Lung (tissue), 12 donors: Measurements from ENCODE around the gene LUZP1. TPM values are rescaled to one million over a fixed set of nuclear protein-coding genes. Genes with fewer than 3 reads are reported as not detected.

Experiments used
- ATAC-seq: fragments of 200-7000 bp; cut with Tn5 transposase; one replicate; pipeline ENCODE4 v1.9.1; 2020; ENCODE audit warnings: moderate number of reproducible peaks; ENCODE audit not compliant: insufficient read depth, low FRiP score
- DNase-seq, 3 donors: peaks; one replicate each; pipeline ENCODE4 v3.0.0-alpha.2; 2013 to 2017
- H3K27ac ChIP-seq, 2 donors: one replicate each; pipeline ENCODE4 v1.5.1; 2013; ENCODE audit warnings: mild to moderate bottlenecking in 2 of 2, moderate library complexity in 2 of 2, control low read depth in 1 of 2, inconsistent platforms in 1 of 2, low read depth in 1 of 2, low read length in 1 of 2
- H3K27me3 ChIP-seq, 3 donors: one replicate each; pipeline ENCODE4 v1.5.1; 2013; ENCODE audit warnings: low read length in 2 of 3; ENCODE audit not compliant: control insufficient read depth in 3 of 3, insufficient read depth in 3 of 3
- H3K36me3 ChIP-seq, 4 donors: one replicate each; pipeline ENCODE4 v1.5.1; 2013; ENCODE audit warnings: low read length in 4 of 4, mild to moderate bottlenecking in 1 of 4, moderate library complexity in 1 of 4; ENCODE audit not compliant: control insufficient read depth in 4 of 4, insufficient read depth in 4 of 4
- H3K4me1 ChIP-seq, 5 donors: one replicate each; pipeline ENCODE4 v1.5.1; 2013; ENCODE audit warnings: low read length in 5 of 5, mild to moderate bottlenecking in 2 of 5, moderate library complexity in 1 of 5; ENCODE audit not compliant: control insufficient read depth in 5 of 5, insufficient read depth in 5 of 5
- H3K4me3 ChIP-seq: one replicate; pipeline ENCODE4 v1.5.1; 2013; ENCODE audit warnings: mild to moderate bottlenecking, control low read depth, moderate library complexity
- H3K9ac ChIP-seq, 2 donors: one replicate each; pipeline ENCODE4 v1.5.1; 2013; ENCODE audit warnings: low read length in 2 of 2, control low read depth in 1 of 2; ENCODE audit not compliant: insufficient read depth in 1 of 2
- H3K9me3 ChIP-seq, 4 donors: one replicate each; pipeline ENCODE4 v1.5.1; 2013; ENCODE audit warnings: low read length in 3 of 4, mild to moderate bottlenecking in 1 of 4, moderate library complexity in 1 of 4; ENCODE audit not compliant: control insufficient read depth in 4 of 4, insufficient read depth in 3 of 4
- WGBS, 2 donors: extraction: QIAGEN DNeasy Blood & Tissue Kit; methylation state at CpG; one replicate each; pipeline ENCODE4 v1.1.7; 2013; 5-methylcytosine and 5-hydroxymethylcytosine counted together
- polyA plus RNA-seq, 2 donors: library from polyadenylated mRNA; stranded (reverse); fragments of 200-250 nt; gene quantifications; one replicate each; pipeline ENCODE4 v1.2.1, GENCODE V29; 2013
- total RNA-seq, 2 donors: library from RNA; depleted of rRNA in 1 of 2; stranded (reverse); fragments of >200 nt in 1 of 2; gene quantifications; one replicate each; pipeline ENCODE4 v1.2.1, GENCODE V29; 2014 to 2021
- TF ChIP-seq, protein P1 (sequence below): IDR thresholded peaks from 2 replicates; pipeline ENCODE4 v1.5.1; 2012; ENCODE audit warnings: mild to moderate bottlenecking; ENCODE audit errors: control extremely low read depth, extremely low read depth
- donor health status: control.
- donor health status: control.
- donor health status: Bipolar disorder and iron deficiency.
- donor health status: healthy.
- donor health status: DM: yes; HTN: yes; CAD: no.

LUZP1 gene
- total and polyA plus RNA-seq, 4 donors, result 4.0 to 27.5 (median 17.7) TPM

DNA sequence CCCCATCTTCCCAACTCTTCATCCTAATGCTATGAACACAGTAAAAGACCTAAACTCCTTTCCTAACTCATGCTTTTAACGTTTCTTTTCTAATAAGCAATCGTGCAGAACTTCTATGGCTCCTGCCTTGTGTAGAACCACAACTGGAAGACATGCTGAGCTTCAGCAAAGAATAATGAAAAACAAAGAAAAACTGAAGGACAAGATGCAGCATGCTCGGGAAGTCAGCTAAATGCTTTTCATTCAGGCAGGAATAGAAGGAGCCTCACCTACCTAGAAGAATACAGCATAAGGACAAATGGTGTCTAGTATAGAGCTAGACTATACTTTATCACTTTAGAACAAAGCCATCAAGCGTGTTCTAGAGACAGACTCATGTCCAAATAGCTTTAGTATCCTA is 45.9 kb downstream of the LUZP1 start:
- no peaks in the 10 kb centered on the region for H3K36me3 ChIP-seq
- H3K4me1 ChIP-seq, result peaks cover 7 to 51% (median 13%) of the 10 kb centered on the region in 5 donors
- no peak overlapping the region for H3K9ac ChIP-seq
- TF ChIP-seq, protein P1, sequence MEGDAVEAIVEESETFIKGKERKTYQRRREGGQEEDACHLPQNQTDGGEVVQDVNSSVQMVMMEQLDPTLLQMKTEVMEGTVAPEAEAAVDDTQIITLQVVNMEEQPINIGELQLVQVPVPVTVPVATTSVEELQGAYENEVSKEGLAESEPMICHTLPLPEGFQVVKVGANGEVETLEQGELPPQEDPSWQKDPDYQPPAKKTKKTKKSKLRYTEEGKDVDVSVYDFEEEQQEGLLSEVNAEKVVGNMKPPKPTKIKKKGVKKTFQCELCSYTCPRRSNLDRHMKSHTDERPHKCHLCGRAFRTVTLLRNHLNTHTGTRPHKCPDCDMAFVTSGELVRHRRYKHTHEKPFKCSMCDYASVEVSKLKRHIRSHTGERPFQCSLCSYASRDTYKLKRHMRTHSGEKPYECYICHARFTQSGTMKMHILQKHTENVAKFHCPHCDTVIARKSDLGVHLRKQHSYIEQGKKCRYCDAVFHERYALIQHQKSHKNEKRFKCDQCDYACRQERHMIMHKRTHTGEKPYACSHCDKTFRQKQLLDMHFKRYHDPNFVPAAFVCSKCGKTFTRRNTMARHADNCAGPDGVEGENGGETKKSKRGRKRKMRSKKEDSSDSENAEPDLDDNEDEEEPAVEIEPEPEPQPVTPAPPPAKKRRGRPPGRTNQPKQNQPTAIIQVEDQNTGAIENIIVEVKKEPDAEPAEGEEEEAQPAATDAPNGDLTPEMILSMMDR, result no peak
- DNase-seq, result no peak
- no peaks in the 10 kb centered on the region for H3K9me3 ChIP-seq
- no peak for ATAC-seq
- no peak overlapping the region for H3K4me3 ChIP-seq
- WGBS, 2 donors, result 63 to 72% methylated on average over 4 of the region's 4 CpGs
- H3K27ac ChIP-seq, result no peak overlapping the region
- H3K27me3 ChIP-seq, result no peaks in the 10 kb centered on the region

DNA sequence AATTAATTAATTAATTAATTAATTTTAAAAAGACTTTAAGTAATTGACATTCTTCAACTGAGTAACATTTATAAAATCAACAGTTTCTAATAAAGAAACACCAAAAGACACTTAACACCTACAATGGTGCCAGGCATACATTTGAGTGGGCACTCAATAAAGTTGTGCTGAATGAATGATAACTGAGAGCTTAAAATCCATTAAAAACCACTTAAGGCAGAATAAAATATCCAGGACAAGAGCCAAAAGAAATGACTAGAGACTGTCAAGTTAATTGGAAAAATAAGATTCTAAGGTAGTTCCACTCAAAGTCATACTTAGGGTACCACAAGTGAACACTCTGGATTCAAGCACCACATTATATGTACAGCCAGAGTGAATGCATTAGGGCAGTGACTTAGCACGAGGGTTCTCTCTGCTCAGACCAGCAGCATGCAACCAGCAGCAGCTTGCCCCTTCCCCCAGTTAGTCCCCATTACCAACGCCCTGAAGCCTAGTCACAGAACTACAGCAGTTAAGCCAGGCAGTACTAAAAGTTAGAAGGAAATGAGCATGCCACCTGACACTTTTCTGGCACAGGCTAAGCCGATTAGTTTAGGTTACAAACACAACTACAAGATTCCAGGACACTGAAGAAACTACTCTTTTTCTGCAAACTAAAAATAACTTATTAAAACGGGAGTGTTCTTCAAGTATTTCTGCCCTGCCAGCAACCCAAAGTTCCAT is 46.5 kb downstream of the LUZP1 start:
- no peak for ATAC-seq
- Histone ChIP-seq H3K36me3 (no peaks in the 10 kb centered on the region), H3K9ac (peak overlapping the region in 1 of 2 donors; percentile 43), H3K4me1 (peaks cover 7 to 51% (median 12%) of the 10 kb centered on the region in 5 donors), H3K27ac (no peak overlapping the region), H3K9me3 (no peaks in the 10 kb centered on the region), H3K27me3 (no peaks in the 10 kb centered on the region), H3K4me3 (no peak overlapping the region)
- TF ChIP-seq, protein P1, result no peak
- 14 to 27% methylated on average over 4 of the region's 4 CpGs for WGBS, 2 donors
- DNase-seq, result peak; percentile 61 to 89 (median 78)

DNA sequence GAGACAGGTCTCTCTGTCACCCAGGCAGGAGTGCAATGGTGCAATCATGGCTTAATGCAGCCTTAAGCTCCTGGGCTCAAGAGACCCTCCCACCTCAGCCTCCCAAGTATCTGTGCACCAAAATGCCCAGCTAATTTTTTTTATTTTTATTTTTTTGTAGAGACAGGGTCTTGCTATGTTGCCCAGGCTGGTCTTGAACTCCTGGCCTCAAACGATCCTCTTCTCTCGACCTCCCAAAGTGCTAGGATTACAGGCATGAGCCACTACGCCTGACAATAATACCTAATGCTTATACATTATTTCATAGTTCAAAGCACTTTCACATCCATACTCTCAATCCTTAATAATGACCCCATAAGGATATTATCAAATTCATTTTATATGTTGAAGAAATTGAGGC is 48.3 kb downstream of the LUZP1 start:
- Histone ChIP-seq H3K9me3 (no peaks in the 10 kb centered on the region), H3K4me1 (peaks cover 7 to 35% (median 10%) of the 10 kb centered on the region in 5 donors), H3K36me3 (no peaks in the 10 kb centered on the region), H3K9ac (no peak overlapping the region), H3K27ac (no peak overlapping the region), H3K27me3 (no peaks in the 10 kb centered on the region), H3K4me3 (no peak overlapping the region)
- ATAC-seq (no peak), DNase-seq (no peak)
- TF ChIP-seq, protein P1, result no peak
- 93 to 95% methylated on average over 3 of the region's 3 CpGs for WGBS, 2 donors
